ENCODE measurements around the gene EAF2. TPM values are rescaled to one million over a fixed set of nuclear protein-coding genes. Genes with fewer than 3 reads are reported as not detected.

Gene EAF2
- total and polyA plus RNA-seq, 9 donors: 0.83 to 6.1 (median 2.6) TPM

DNA sequence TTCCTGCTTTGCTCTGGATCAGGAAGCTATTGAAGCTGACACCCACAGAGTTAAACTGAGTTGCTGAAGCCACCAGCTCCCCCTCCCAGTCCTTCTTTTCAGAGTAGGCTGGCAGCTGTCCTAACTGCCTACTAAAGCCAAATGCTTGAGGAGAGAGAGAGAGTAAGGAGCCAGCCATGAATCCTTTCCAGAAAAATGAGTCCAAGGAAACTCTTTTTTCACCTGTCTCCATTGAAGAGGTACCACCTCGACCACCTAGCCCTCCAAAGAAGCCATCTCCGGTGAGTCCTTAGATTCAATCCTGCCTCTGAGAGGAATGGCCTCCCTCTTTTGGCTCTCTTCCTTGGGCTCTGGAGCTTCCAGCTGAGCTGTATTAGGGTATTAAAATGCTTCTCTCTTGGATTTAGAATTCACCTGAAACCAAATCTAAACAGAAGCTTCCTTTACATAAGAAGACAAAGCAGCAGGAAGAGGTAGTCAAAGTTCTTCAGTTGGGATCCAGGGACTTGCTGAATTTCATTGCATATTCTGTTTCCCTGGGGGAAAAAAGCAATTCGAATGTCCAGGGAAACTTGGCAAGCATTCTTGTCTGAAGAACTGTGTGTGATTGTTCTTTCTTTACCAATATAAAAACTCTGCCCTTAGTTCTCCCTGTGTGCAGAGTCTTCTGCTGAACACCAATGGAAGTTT lies 59.4 kb downstream of the EAF2 start, which contains the start of gene SLC15A2:
Gene SLC15A2, plus strand, starts transcription at position 101 of the 690 bp plus-strand sequence. Its CDS starts 76 bp downstream, at position 177.
- DNase-seq: no peak
- Histone ChIP-seq H3K27ac (no peak within 1 kb of the TSS), H3K4me1 (ENCODE audit: insufficient read depth) (no peaks in the 10 kb centered on the region), H3K27me3 (no peaks in the 10 kb centered on the region), H3K4me3 (no peak within 1 kb of the TSS), H3K36me3 (no peaks in the 10 kb centered on the region), H3K9me3 (no peaks in the 10 kb centered on the region)
- TF ChIP-seq POLR2A (IDR thresholded peaks at IDR 0.05): no peak
- no peak for TF ChIP-seq EP300 (IDR thresholded peaks at IDR 0.05)
- TF ChIP-seq, protein P1, sequence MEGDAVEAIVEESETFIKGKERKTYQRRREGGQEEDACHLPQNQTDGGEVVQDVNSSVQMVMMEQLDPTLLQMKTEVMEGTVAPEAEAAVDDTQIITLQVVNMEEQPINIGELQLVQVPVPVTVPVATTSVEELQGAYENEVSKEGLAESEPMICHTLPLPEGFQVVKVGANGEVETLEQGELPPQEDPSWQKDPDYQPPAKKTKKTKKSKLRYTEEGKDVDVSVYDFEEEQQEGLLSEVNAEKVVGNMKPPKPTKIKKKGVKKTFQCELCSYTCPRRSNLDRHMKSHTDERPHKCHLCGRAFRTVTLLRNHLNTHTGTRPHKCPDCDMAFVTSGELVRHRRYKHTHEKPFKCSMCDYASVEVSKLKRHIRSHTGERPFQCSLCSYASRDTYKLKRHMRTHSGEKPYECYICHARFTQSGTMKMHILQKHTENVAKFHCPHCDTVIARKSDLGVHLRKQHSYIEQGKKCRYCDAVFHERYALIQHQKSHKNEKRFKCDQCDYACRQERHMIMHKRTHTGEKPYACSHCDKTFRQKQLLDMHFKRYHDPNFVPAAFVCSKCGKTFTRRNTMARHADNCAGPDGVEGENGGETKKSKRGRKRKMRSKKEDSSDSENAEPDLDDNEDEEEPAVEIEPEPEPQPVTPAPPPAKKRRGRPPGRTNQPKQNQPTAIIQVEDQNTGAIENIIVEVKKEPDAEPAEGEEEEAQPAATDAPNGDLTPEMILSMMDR (IDR thresholded peaks at IDR 0.05): no peak
- WGBS, 3 donors: 6 to 20% (median 16%) methylated on average over 3 of the region's 3 CpGs
- intact Hi-C loops (cut with DNase I): no loop called here

DNA sequence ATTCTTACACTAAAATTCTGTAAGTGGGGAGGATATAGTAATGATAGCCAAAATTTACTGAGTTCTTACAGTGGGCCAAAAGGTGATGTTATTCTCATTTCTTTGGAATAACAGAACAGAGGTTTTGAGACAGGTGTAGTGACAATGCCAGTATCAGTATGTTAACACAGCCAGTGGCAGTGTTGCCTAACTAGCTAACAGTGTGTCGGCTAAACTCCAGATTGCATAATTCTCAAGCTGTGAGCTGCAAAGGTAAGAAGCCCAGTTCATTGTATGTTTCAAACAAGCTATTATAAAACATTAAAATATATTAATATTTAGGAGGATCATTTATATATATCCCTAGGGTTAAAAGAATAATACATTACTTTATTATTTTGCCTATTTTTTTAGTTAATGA lies 60.1 kb downstream of the EAF2 start:
- no peak overlapping the region for H3K4me3 ChIP-seq
- no peak for TF ChIP-seq EP300 (IDR thresholded peaks at IDR 0.05)
- no peak for TF ChIP-seq POLR2A (IDR thresholded peaks at IDR 0.05)
- TF ChIP-seq, protein P1 (IDR thresholded peaks at IDR 0.05): no peak

DNA sequence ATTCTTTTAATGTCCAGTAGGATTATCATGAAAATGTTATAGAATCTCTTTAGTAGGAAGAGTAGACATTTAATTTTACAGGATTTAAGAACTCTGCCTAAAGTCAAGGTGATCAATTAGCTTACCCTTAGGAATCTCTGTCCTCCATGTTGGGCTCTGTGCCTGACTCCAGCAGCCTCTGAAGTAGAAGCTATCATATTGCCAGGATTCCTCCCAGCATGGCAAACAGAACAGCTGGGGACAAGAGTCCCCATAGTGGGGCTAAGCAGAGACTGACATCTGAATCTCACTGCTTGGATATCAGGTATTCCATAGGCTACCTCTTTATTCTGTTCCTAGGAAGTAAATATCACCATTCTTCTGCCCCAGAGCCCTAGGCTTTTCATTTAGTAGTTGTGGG lies 60.7 kb downstream of the EAF2 start:
- Histone ChIP-seq H3K4me3 (no peak overlapping the region), H3K9me3 (no peaks in the 10 kb centered on the region), H3K27ac (no peak overlapping the region), H3K4me1 (ENCODE audit: insufficient read depth) (no peaks in the 10 kb centered on the region), H3K36me3 (no peaks in the 10 kb centered on the region), H3K27me3 (no peaks in the 10 kb centered on the region)
- intact Hi-C loops (cut with DNase I): no loop called here
- TF ChIP-seq, protein P1 (IDR thresholded peaks at IDR 0.05): no peak
- no peak for TF ChIP-seq EP300 (IDR thresholded peaks at IDR 0.05)
- TF ChIP-seq POLR2A (IDR thresholded peaks at IDR 0.05): no peak
- no peak for DNase-seq

More for the DNA sequence above, 60.1 kb downstream of the EAF2 start:
- Histone ChIP-seq H3K36me3 (no peaks in the 10 kb centered on the region), H3K9me3 (no peaks in the 10 kb centered on the region), H3K27ac (no peak overlapping the region), H3K4me1 (ENCODE audit: insufficient read depth) (no peaks in the 10 kb centered on the region), H3K27me3 (no peaks in the 10 kb centered on the region)
- intact Hi-C loops (cut with DNase I): no loop called here
- 0 to 44% (median 40%) methylated on average over 1 of the region's 1 CpG for WGBS, 3 donors
- DNase-seq: no peak

DNA sequence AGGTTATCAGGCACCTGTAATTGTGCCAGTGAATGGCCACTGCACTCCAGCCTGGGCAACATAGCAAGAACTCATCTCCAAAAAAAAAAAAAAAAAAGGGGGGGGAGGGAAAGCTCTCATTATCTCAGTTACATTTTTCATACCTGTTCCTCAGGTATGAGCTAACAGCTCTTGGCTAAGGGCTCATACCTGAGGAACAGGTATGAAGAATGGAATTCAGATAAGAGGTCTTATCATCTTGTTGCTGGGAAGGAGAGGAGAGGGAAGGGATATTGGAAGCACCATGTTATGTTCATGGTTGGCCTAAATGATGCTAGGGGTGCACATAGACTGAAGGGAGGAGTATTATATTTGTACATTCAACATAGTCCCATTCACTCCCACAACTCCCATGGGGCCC lies 61.8 kb downstream of the EAF2 start:
- no peak overlapping the region for H3K27ac ChIP-seq
- TF ChIP-seq POLR2A (IDR thresholded peaks at IDR 0.05): no peak
- TF ChIP-seq, protein P1 (IDR thresholded peaks at IDR 0.05): no peak
- no peak for TF ChIP-seq EP300 (IDR thresholded peaks at IDR 0.05)
- intact Hi-C loops (cut with DNase I): no loop called here
- no peaks in the 10 kb centered on the region for H3K9me3 ChIP-seq
- DNase-seq: no peak
- no peaks in the 10 kb centered on the region for H3K4me1 ChIP-seq (ENCODE audit: insufficient read depth)
- H3K27me3 ChIP-seq: no peaks in the 10 kb centered on the region
- H3K4me3 ChIP-seq: no peak overlapping the region
- no peaks in the 10 kb centered on the region for H3K36me3 ChIP-seq
